Activated T-cell treated with anti-CD3 and anti-CD28 coated beads, Interleukin-2, amount 50 U/mL, for 24 hours (primary cell): ENCODE results near the gene BLNK.

Experiments
- DNase-seq: peaks from one replicate; pipeline ENCODE4 v3.0.0-alpha.2; 2020
- H3K27ac Mint-ChIP-seq: 2 replicates; pipeline ENCODE4 v1.8.0; 2020; ENCODE audit warnings: mild to moderate bottlenecking, mixed read lengths
- H3K27me3 Mint-ChIP-seq: 2 replicates; pipeline ENCODE4 v1.8.0; 2020; ENCODE audit warnings: mixed read lengths
- H3K36me3 Mint-ChIP-seq: 2 replicates; pipeline ENCODE4 v1.8.0; 2020; ENCODE audit warnings: low read depth, mixed read lengths
- H3K4me1 Mint-ChIP-seq: 2 replicates; pipeline ENCODE4 v1.8.0; 2020; ENCODE audit warnings: low read depth, mixed read lengths
- H3K4me3 Mint-ChIP-seq: 2 replicates; pipeline ENCODE4 v1.8.0; 2020; ENCODE audit warnings: mild to moderate bottlenecking, moderate library complexity, mixed read lengths
- H3K9me3 Mint-ChIP-seq: 2 replicates; pipeline ENCODE4 v1.8.0; 2020; ENCODE audit warnings: mixed read lengths

BLNK gene

DNA sequence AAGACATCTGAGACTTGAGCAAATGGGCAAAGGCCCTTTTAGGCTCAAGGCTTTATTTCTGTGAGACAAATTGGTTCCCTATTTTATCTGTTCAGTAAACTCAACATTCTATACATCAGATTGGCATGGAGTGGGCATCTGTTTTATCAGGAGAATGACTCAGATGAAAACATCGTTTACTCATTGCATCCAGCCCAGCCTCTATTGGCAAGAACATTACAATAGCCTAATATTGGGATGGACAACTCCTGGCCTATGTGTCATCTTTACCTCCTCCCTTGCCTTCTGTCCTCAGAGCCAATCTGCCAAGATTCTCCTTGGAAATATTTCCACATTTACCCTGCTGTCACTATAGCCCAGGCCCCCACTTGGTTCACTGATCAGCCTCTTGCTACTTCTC is 5.5 kb upstream of the BLNK start:
- H3K9me3 Mint-ChIP-seq, result no peaks in the 10 kb centered on the region
- no peak overlapping the region for H3K27ac Mint-ChIP-seq
- H3K4me3 Mint-ChIP-seq, result no peak overlapping the region
- H3K36me3 Mint-ChIP-seq, result no peaks in the 10 kb centered on the region
- H3K27me3 Mint-ChIP-seq, result peaks cover 13% of the 10 kb centered on the region
- H3K4me1 Mint-ChIP-seq, result no peaks in the 10 kb centered on the region
- no peak for DNase-seq

GRCh38 chr10:96276426-96276825 is 5.1 kb upstream of the BLNK start:
- Mint-ChIP-seq H3K9me3 (no peaks in the 10 kb centered on the region), H3K4me3 (no peak overlapping the region), H3K27me3 (peaks cover 13% of the 10 kb centered on the region), H3K4me1 (no peaks in the 10 kb centered on the region), H3K36me3 (no peaks in the 10 kb centered on the region), H3K27ac (no peak overlapping the region)
- DNase-seq, result no peak

DNA sequence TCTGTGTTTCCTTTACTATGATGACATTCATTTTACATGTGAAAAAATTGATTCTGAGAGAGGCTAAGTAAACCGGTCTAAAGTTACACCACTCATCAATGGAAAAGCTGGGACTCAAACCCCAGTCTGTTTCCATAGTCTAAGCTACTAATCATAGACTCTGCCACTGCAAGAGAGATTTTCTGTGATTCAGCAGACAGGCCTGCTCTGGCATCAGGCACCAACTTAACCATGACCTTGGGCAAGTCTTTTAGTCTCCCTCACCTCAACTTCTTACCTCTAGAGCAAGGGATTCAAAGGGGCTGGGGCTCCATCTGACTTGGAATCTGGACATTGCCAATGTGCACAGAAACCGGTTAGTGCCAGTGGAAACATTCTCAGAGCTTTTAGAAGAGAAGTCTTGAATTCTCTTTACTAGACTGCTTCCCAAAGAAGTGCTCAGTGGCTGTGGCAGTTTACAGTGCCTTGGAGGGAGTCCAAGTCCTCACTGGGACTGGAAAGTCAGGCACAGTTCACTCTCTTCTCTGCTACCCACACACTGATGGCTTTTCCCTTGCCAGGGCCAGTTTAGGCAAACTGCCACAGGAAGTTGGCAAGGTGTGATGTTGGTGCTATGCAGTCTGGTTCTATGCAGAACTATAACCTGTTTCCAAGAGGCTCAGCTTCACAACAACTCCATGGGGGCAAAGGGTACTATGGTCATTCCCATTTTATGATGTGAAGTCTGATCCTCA is 4.5 kb upstream of the BLNK start:
- Mint-ChIP-seq H3K4me3 (no peak overlapping the region), H3K36me3 (no peaks in the 10 kb centered on the region), H3K4me1 (no peaks in the 10 kb centered on the region), H3K9me3 (no peaks in the 10 kb centered on the region), H3K27me3 (peaks cover 13% of the 10 kb centered on the region), H3K27ac (no peak overlapping the region)
- DNase-seq, result no peak

DNA sequence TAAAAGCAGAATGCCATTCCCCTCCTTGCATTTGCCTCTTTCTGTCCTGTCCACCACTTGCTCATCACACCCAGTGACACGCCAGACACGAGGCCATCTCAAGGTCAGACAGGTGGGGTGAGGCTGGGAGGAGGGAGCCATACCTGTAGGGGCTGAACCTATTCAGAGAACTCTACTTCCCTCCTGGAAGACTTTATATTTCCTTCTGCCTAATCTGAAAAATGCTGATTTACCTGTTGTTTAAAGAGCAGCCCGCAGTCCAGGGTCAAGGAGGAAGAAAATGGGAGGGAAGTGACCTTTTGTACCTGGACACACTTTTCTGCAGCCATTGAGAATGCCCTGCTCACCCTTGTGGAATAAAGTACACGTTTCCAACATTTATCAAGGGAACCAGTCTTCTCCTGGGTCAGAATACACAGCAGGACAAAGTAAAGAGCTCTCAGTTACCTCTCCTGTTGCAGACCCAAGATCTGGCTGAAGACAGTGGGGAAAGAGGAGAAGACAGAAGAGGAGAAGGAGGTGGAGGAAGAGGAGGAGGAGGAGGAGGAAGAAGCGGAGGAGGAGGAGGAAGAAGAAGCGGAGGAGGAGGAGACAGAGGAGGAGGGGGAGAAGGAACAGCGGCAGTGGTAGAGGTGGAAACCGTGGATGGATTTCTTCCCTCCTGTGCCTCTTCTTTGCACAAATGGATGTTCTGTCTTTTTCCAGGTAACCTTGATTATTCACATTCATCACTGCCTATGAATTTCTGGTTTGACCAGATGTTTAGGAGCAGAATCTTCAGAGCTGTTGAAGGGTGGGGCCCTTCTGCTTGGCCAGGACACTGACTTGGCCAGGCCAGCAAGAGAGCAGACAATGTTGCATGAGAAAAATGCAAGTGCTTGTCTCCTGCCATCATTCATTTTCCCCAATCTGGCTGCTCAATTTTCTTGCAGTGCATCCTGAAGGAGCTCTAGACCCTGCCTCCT is 1.2 kb upstream of the BLNK start:
- Mint-ChIP-seq H3K4me1 (no peaks in the 10 kb centered on the region), H3K9me3 (no peaks in the 10 kb centered on the region), H3K27me3 (peaks cover 17% of the 10 kb centered on the region), H3K27ac (no peak overlapping the region), H3K36me3 (no peaks in the 10 kb centered on the region), H3K4me3 (no peak overlapping the region)
- DNase-seq, result no peak

- Mint-ChIP-seq H3K4me1 (peaks cover 4% of the 10 kb centered on the region), H3K36me3 (no peaks in the 10 kb centered on the region), H3K4me3 (no peak overlapping the region), H3K27ac (no peak overlapping the region), H3K27me3 (peaks cover 14% of the 10 kb centered on the region), H3K9me3 (no peaks in the 10 kb centered on the region)
- DNase-seq, result no peak
Observed at GRCh38 chr10:96270571-96270970, 798 bp downstream of the BLNK start.

GRCh38 chr10:96269438-96270300 is 1.7 kb downstream of the BLNK start:
- peaks cover 4% of the 10 kb centered on the region for H3K4me1 Mint-ChIP-seq
- no peak overlapping the region for H3K4me3 Mint-ChIP-seq
- no peak for DNase-seq
- no peaks in the 10 kb centered on the region for H3K9me3 Mint-ChIP-seq
- H3K27ac Mint-ChIP-seq, result no peak overlapping the region
- H3K27me3 Mint-ChIP-seq, result peaks cover 14% of the 10 kb centered on the region
- H3K36me3 Mint-ChIP-seq, result no peaks in the 10 kb centered on the region

DNA sequence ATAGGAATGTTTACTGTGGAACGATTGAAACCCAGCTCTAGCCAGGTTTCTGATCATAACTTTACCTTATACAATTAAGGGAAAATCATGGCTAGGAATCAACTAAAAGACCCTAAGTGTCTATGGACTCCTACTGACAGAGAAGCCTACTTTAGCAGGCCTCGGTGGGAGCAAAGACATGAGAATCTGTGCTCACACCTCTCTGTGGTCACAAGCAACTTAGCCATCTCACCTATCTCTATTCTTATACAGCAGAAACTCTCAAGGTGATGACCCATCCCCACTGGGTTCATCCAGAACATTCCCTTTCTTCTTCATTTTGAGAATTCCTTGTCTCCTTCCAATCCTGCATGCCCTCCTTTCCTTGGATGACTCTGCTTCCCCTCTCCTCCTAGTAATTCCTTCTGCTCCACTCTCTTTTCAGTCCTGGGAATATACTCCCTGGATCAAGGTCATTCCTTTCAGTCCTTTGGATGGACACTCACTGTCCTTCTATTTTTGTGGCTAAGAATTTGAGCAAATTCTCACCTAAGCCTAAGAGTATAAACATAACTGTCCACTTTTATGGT is 2.9 kb downstream of the BLNK start:
- H3K36me3 Mint-ChIP-seq, result no peaks in the 10 kb centered on the region
- peaks cover 14% of the 10 kb centered on the region for H3K27me3 Mint-ChIP-seq
- H3K9me3 Mint-ChIP-seq, result no peaks in the 10 kb centered on the region
- H3K27ac Mint-ChIP-seq, result no peak overlapping the region
- no peak overlapping the region for H3K4me3 Mint-ChIP-seq
- DNase-seq, result no peak
- H3K4me1 Mint-ChIP-seq, result peaks cover 4% of the 10 kb centered on the region

- H3K36me3 Mint-ChIP-seq, result no peaks in the 10 kb centered on the region
- peaks cover 4% of the 10 kb centered on the region for H3K4me1 Mint-ChIP-seq
- H3K27me3 Mint-ChIP-seq, result peaks cover 10% of the 10 kb centered on the region
- no peak overlapping the region for H3K27ac Mint-ChIP-seq
- H3K9me3 Mint-ChIP-seq, result no peaks in the 10 kb centered on the region
- DNase-seq, result no peak
- H3K4me3 Mint-ChIP-seq, result no peak overlapping the region
Observed at GRCh38 chr10:96267234-96267705, 4.1 kb downstream of the BLNK start.

DNA sequence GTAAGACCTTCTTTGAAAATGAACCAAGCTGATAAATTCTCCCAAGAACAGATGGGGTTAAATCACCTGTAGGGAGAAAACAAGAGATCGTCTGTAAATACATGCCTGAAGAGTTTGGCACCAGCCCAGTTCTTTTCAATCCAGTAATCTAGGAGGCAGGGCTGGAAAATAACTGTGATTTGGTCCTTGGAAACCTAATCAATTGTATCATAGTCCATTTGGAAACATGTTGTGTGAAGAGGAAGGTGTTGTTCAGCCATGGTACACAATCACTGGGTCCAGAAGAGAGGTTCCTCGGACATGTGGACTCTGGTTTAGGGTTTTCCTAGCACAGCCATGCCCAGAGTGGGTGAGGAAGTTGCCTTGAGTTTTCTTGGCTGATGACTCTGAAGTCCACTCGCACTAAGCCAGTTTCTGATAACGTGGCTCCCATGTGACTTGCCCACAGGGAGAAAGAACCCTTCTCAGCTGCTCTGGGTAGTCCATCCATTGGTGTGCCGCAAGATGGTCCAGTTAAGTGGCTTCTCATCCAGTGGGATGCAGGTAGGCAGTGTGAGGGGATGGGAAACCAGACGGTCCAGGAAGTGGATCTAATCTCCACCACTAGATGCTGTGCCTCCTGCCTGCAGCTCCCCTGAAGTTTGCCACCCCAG is 5.1 kb downstream of the BLNK start:
- H3K27ac Mint-ChIP-seq, result no peak overlapping the region
- no peaks in the 10 kb centered on the region for H3K36me3 Mint-ChIP-seq
- H3K4me1 Mint-ChIP-seq, result peaks cover 4% of the 10 kb centered on the region
- H3K27me3 Mint-ChIP-seq, result peaks cover 6% of the 10 kb centered on the region
- no peaks in the 10 kb centered on the region for H3K9me3 Mint-ChIP-seq
- no peak overlapping the region for H3K4me3 Mint-ChIP-seq
- no peak for DNase-seq

- peaks cover 4% of the 10 kb centered on the region for H3K4me1 Mint-ChIP-seq
- no peaks in the 10 kb centered on the region for H3K9me3 Mint-ChIP-seq
- no peaks in the 10 kb centered on the region for H3K36me3 Mint-ChIP-seq
- no peak overlapping the region for H3K4me3 Mint-ChIP-seq
- peaks cover 6% of the 10 kb centered on the region for H3K27me3 Mint-ChIP-seq
- no peak overlapping the region for H3K27ac Mint-ChIP-seq
- no peak for DNase-seq
Observed at GRCh38 chr10:96264938-96265337, 6.4 kb downstream of the BLNK start.

DNA sequence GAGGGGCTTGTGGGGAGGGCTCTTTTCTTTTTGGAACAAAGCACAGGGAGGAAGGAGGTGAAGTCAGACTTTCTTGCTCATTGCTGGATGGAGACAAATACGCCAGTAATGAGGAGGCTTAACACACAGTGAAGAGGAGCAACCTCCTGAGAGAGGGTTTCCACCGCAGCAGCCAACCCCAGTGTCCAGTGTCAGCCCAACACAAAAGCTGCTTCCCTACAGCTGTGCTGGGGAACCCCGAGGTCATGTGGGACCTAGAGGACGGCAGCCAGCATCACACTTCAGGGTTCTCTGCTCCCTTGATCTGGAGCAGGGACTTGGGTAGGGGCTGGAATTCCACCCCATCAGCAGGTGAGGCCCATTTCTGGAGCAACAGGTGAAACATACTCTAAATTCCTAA is 7.7 kb downstream of the BLNK start:
- no peak for DNase-seq
- no peaks in the 10 kb centered on the region for H3K9me3 Mint-ChIP-seq
- H3K27ac Mint-ChIP-seq, result no peak overlapping the region
- H3K4me1 Mint-ChIP-seq, result peaks cover 4% of the 10 kb centered on the region
- no peaks in the 10 kb centered on the region for H3K36me3 Mint-ChIP-seq
- peaks cover 2% of the 10 kb centered on the region for H3K27me3 Mint-ChIP-seq
- no peak overlapping the region for H3K4me3 Mint-ChIP-seq

DNA sequence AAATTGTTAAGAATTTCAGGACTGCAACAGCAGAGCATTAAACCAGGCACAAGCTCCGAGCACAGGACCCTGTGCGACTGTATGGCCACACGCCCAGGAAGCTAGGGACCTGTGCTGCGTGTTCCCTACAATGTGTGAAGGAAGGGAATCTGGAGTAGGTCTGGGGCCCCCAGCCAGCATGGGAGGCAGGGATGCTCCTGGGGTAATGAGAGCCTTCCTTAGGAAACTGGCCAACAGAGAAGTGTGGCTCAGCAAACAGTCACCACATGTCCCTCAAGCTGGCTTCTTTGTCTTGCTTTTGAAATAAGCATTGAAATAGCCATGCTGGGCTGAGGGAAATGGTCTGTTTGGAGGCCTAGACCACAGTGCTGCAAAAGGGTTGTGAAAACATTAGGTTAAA is 8.2 kb downstream of the BLNK start:
- Mint-ChIP-seq H3K27me3 (no peaks in the 10 kb centered on the region), H3K36me3 (no peaks in the 10 kb centered on the region), H3K4me1 (peaks cover 4% of the 10 kb centered on the region), H3K27ac (no peak overlapping the region), H3K9me3 (no peaks in the 10 kb centered on the region), H3K4me3 (no peak overlapping the region)
- DNase-seq, result no peak

DNA sequence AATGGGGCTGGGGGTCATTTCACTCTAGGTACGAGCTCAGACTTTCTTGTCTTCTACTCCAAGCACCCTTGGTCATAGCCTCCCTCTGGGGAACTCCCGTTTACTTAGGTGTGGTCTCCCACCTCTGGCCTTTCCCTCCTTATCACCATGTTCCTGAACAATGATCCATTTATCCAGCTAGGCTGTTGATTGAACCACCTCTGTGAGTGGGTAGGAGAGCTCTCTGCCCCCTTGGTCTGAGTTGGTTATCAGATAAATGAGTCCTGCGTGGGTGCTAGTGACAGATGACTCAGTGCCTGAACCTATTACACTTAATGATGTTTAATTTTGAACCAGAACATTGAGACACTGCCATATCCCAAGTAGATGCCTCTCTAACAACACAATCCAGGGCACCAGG is 9.4 kb downstream of the BLNK start:
- Mint-ChIP-seq H3K36me3 (no peaks in the 10 kb centered on the region), H3K4me3 (no peak overlapping the region), H3K9me3 (no peaks in the 10 kb centered on the region), H3K27ac (no peak overlapping the region), H3K4me1 (no peaks in the 10 kb centered on the region), H3K27me3 (no peaks in the 10 kb centered on the region)
- no peak for DNase-seq

DNA sequence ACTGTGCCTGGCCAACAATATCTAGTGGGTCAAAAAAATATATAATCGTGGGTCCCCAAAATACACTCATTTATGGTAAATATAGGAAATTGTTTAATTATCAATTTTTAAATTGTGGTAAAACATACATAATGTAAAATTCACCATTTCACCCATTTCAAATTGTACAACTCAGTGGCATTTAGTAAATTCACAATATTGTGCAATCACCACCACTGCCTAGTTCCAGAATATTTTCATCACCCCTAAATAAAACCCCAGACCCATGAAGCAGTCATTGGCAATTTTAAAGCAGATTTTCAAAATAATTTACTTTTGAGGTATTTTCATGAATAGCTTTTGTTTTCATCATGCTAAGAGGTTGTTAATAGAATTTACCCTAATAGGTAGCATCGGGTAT is 10.2 kb downstream of the BLNK start:
- Mint-ChIP-seq H3K27me3 (no peaks in the 10 kb centered on the region), H3K27ac (no peak overlapping the region), H3K4me3 (no peak overlapping the region), H3K36me3 (no peaks in the 10 kb centered on the region), H3K9me3 (no peaks in the 10 kb centered on the region), H3K4me1 (no peaks in the 10 kb centered on the region)
- DNase-seq, result no peak
